NCI-H524 (cell line): ENCODE measurements around the gene STUM.
"Not testable (repeated sequence)": the region's sequence is repeated elsewhere in the genome, so short reads cannot be mapped to it uniquely, and the experiment has no call there.

Source experiments
- DNase-seq, 2 experiments: peaks; one replicate each; lab custom pipeline; 2025; lab: John Stamatoyannopoulos, UW

STUM gene

GRCh38 chr1:226580625-226581270 lies 32.2 kb downstream of the STUM start:
- no peak for DNase-seq

GRCh38 chr1:226581650-226582330 lies 33.2 kb downstream of the STUM start:
- no peak for DNase-seq

DNA sequence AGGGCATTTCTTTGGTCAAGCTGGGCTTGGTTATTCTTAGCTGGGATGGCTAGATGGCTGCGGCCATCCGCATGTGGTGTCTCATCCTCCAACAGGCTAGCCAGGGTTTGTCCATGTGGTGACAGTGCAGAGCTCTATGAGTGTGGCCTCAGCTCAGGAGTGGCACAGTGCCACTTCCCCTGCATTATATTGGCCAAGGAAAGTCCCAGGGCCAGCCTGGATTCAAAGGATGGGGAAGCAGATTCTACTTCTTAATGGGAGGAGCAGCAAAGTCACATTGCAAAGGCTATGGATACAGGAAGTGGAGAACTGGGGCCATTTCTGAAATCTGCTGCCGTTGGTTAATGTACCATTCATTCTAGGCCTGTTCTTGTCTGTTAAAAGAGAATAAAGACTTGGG lies 34.4 kb downstream of the STUM start:
- no peak for DNase-seq

DNA sequence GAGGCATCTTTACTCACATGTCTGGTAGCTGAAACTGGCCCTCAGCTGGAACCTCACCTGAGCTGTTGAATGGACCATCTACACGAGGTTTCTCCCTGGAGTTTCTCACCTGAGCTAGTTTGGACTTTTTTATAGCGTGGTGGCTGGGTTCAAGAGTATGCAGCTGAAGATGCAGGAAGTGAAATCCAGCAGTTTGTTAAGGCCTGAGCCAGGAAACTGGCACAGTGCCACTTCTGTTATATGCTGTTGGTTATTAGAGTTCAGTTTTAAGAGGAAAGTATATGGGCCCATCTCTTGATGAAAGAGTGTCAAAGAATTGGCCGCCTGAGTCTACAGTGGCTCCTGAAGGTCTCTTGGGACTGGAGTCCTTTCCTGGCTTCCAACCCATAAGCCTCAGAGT lies 35.6 kb downstream of the STUM start:
- DNase-seq = no peak

- no peak for DNase-seq
Observed at GRCh38 chr1:226586116-226586515, 37.6 kb downstream of the STUM start.

DNA sequence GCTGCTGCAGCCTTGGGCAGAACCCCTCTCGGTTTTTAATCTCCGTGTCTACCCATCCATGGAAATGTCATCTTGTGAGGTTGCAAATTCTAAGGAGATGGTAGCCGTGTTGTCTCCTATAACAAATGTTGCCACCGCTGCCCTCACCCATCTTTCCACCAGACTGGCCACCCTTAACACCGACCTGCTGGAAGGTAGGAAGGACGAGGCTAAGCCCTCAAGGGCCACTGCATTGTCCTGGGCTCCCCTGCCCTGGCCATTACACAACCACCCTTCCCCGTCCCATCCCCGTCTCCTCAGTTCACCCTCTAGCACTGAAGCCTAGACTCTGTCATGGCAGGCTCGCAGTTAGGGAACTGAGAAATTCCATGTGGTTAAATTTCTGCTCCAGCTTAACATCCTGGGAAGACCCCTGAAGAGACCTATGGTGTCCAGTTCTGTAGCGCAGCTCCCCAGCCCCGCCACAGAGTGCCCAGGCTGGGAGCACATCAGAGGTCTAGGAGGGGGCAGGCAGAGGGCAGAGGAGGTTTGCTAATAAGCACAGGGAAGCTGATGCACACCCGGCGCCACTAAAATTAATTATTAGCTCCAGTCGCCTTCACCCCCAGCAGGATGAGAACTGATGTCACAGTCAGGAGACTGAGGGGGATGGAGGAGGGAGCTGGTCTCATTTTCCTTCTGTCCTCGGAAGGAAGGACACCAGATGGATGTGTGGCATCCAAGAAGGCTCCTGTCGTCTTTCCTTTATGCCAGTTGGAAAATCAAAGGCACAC lies 38.3 kb downstream of the STUM start:
- DNase-seq = no peak

DNA sequence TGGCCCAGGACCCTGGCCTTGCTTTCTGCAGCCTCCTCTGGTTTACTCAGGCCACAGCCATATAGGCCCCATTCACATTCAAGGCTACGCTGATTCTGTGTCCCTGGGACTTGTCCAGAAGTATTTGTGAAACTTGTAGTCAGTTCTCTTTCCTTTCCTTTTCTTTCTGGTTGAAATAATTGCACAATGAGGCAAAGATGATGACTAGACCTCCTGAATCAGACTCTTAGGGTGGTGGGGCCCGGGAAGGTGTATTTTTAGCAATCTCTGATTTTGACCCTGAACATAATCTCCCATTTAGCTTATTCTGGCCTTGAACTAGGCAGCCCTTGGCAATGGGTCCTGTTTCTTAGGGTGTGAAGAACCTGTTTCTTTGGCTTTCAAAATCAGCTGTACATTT lies 39.9 kb downstream of the STUM start:
- DNase-seq = no peak

DNA sequence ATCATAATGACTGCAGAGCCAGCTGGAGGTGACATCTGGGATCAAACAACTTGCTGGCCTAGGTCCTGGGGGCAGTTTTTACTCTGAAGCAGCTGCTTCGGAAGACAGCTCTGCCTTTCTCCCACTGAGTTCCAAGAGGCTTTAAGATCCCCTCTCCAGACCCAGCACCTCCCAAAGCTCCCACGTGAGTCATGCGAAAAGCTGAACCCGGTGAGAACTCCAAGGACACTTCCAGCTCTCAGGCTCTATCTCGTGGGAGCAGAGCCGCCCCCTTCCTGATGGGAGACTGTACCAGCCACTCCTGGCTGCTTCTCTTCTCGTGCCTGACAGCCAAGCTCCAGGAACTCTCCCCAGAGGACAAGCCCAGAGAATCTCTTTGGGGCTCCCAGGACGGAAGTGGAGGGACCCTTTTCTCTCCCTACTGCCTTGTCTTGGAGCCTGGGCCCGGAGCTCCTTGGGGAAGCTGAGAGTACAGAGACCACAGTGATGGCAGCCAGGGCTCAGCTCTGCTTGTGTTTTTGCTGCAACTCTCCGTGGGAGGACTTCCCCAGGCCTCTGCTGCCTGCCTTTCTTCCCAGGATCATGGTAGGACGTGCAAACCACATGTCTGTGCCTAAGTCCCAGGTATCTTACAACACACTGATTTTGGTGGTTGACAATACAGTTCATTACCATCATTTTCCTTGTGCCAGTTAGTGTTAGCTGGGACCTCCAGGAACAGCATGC lies 40.6 kb downstream of the STUM start:
- peak; percentile 79 to 90 for DNase-seq

DNA sequence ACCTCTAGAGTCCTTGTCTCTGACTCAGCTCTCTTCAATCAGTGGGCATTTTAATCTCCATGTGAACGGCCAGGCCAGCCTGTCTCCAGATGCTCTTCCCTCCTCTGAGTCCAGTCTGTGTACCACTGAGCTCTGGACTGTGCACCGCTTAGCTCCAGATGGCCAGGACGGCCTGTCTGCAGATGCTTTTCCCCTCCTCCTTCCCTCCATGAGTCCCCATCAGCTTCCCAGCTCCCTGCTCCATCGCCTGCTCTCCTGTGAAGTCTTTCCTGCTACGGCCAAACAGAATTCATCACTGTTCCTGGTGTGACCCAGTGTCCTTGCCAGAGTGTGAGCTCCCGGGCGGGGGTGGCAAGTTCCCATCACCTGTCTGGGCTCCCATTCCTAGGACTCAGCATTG lies 42.0 kb downstream of the STUM start:
- DNase-seq = peak; percentile 73 to 87

DNA sequence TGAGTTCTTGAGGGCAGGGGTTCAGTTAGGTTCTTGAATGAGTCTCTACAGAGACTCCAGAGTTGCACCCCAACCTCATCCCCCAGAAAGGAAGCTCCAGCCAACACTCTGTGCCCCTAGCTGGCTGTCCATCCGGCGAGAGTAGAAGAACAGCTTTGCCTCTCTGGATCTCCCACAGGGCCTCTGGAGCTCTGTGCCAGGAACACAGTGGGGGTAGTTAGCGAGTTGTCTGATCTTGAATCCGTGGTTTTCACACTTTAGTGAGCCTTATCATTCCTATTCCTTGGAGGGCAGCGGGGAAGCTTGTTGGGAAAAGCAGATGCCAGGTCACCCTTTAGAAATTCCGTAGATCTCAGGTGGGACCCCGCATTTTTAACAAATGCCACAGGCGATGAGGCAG lies 45.0 kb downstream of the STUM start:
- DNase-seq = no peak

GRCh38 chr1:226596531-226597165 lies 48.1 kb downstream of the STUM start:
- no peak for DNase-seq

DNA sequence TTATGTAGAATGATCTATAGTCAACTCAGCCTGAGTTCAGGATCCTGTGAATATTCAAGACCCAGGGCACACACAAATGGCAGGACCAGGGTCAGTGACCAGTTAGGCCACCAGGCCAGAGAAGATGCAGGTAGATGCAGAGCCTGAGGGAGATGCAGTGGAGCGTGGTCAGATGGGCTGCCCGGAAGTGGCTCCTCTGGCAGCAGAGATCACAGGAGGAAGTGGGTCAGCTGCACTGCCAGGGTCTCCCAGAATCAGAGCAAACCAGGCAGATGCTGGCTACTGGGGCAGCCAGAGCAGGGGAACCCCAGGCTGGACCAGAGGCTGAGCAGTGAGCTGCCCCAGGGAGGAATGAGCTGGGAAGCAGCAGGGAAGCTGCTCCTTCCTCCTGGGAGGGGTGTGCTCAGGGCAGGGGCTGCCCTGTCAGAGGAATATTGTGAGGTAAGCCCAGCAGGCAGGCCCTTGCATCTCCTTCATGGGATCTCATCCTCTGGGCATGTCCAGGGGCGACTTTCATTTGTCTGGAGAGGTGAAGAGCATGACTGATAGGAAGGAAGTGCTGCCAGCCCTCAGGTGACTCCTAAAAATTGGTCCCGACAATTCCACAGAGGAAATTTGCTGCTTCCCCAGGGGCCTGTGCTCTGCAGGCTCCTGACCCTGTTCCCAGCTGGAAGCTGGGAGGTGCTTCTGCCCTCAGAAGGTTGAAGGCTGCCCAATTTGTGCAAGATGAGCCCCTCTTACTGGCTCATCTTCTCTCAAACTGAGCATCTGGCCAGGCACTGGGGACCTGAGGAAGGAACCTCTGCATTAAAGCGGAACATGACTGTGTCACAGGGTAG lies 49.3 kb downstream of the STUM start:
- DNase-seq = no peak

GRCh38 chr1:226598455-226598849 lies 49.9 kb downstream of the STUM start:
- DNase-seq = no peak

DNA sequence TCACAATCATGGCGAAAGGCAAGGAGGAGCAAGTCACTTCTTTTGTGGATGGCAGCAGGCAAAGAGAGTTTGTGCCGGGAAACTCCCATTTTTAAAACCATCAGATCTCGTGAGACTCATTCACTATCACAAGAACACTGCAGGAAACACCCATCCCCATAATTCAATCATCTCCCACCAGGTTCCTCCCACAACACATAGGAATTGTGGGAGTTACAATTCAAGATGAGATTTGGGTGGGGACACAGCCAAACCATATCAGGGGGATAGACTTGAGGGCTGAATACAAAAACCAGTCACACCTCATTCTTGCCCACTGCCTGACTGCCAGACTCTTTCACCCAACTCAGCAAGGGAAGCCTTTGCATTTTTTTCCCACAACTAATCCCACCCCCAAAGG lies 50.4 kb downstream of the STUM start:
- DNase-seq = not testable (repeated sequence)

- no peak for DNase-seq
Observed at GRCh38 chr1:226599636-226600238, 51.2 kb downstream of the STUM start.

DNA sequence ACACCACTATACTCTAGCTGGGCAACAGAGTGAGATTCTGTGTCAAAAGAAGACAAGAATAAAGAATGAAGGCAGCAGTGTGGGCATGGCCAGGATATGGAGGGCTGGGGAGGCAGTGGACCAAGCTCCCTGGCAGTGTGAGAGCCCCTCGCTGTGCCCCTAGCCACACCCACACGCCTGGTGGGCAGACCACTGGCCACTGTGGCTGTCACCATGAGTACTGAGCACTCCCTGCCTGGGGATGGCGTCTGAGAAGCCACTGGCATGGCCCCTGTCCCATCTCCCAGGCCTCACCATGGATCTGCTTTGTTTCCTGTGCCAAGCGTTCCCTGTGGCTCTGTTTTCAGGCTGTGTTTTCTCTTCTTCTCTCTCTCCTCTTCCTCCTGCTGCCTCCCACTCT lies 51.7 kb downstream of the STUM start:
- DNase-seq = no peak

GRCh38 chr1:226601456-226601855 lies 52.9 kb downstream of the STUM start:
- no peak for DNase-seq

DNA sequence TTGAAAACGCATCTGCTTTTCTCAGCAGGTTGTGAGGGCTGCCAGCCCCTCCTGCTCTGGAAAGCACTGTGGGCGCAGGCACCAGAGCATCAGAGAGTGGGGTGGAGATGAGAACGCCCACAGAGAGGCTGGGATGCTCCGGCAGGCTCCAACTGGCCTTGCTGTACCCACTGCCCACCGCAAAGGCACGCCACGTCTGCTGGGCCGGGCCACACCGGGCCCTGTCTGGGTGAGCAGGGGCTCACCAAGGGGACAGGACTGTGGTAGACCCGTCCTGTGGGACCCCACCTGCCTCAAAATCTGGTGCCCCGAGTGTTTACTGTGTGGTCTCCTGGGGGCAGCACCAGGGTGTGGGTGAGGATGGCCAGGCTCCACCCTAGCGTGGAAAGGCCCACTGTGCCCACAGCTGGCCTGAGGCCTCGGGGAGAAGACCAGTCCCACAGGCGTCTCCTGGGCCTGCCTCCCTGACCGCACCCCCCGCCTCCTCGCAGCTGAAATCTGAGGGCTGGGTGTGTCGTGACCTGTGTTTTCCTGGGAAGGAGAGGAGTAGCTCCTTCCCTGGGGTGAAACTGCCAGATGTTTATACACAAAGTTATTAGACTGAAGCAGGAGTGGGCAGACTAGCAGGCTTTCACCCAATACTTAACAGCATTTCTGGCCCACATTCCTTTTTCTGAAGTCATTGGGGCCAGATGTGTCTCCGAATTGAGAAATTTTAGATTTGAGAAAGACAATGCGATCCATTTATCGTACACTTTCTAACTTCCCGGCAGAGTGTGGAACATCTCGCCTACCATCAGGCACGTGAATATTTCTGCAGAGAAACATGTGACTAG lies 53.8 kb downstream of the STUM start:
- no peak for DNase-seq

DNA sequence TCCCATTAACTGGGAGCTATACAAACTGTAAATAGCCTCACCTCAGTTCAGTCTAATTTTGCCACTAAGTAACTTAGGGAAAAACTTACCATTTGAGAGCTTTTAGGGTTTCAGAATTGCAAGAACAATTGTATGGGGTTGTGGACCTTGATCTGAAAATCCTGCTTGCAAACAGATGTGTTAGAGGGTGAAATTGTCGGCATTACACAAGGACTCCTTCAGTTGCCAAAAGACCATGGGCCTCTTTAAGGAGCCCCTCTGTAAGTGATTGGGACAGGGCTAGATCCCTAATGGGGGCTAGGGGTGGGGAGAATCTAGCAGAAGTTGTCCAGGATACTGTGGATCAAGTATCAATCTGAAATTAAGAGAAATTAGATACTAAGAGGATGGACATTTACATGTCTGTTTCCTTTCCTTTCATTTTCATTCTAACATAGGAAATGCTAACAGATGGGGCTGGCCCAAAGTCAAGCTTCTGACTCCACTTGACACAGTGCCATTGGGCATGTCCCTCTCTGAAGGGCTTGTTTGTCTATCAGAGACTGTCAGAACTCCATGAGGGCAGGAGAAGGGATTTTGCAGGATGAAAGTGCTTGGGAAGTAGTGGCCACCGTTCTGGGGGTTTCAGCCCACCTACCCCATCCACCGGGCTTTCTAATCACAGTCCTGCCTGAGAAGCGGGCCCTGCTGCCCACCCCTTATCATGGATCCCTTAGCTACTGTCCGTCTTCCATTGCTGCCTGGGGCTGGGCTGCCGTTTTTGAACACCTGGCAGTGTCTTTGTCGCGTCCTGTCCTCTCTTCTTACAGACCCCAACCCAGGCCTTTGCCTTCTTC lies 54.7 kb downstream of the STUM start:
- peak; percentile 15 to 61 for DNase-seq
